Progenitor cell of endocrine pancreas (in vitro differentiated cells): ENCODE data around the gene CCND1. TPM values are rescaled to one million over a fixed set of nuclear protein-coding genes. Genes with fewer than 3 reads are reported as not detected.

Experiments
- DNase-seq: peaks from one replicate; pipeline ENCODE4 v3.0.0; 2021; ENCODE audit warnings: low spot score; ENCODE audit not compliant: unreplicated experiment
- H3K27ac Mint-ChIP-seq: 2 replicates; pipeline ENCODE4 v1.8.0; 2021; ENCODE audit warnings: mild to moderate bottlenecking, moderate library complexity, mixed read lengths
- H3K27me3 Mint-ChIP-seq: 2 replicates; pipeline ENCODE4 v1.8.0; 2021; ENCODE audit warnings: mixed read lengths
- H3K36me3 Mint-ChIP-seq: 2 replicates; pipeline ENCODE4 v1.8.0; 2022; ENCODE audit warnings: mixed read lengths; ENCODE audit not compliant: insufficient read depth
- H3K4me1 Mint-ChIP-seq: 2 replicates; pipeline ENCODE4 v1.8.0; 2021; ENCODE audit warnings: low read depth, mixed read lengths
- H3K4me3 Mint-ChIP-seq: 2 replicates; pipeline ENCODE4 v1.8.0; 2021; ENCODE audit warnings: low read depth, mild to moderate bottlenecking, moderate library complexity, mixed read lengths
- H3K9me3 Mint-ChIP-seq: 2 replicates; pipeline ENCODE4 v1.8.0; 2021; ENCODE audit warnings: low read depth, mixed read lengths
- total RNA-seq: library from RNA; stranded (reverse); gene quantifications from 2 replicates; pipeline ENCODE4 v1.2.1, GENCODE V29; 2021
- TF ChIP-seq, protein P1 (sequence below): fragments of 200-600 bp; sonication (generic); IDR thresholded peaks from one replicate; pipeline ENCODE4 v1.5.0; 2021; ENCODE audit warnings: antibody characterized with exemption, mild to moderate bottlenecking; ENCODE audit not compliant: unreplicated experiment

The CCND1 gene
- total RNA-seq, 1 donor from 2014 or later = 437 TPM

DNA sequence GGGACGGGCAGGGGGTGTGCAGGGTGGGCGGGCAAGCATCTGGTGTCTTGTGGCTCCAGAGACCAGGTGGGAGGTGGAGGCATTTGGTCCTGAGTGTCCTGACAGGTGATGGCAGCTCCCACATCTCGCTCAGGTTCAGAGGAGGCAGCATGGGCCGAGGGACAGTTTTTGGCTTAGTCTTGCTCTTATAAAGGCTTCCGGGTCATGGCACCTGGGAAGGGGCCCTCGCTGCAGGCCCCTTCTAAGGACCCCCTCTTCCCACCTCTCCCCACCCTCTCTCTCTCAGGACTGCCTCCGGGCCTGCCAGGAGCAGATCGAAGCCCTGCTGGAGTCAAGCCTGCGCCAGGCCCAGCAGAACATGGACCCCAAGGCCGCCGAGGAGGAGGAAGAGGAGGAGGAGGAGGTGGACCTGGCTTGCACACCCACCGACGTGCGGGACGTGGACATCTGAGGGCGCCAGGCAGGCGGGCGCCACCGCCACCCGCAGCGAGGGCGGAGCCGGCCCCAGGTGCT lies 9.9 kb downstream of the CCND1 start:
- H3K27ac Mint-ChIP-seq = no peak overlapping the region
- TF ChIP-seq, protein P1, sequence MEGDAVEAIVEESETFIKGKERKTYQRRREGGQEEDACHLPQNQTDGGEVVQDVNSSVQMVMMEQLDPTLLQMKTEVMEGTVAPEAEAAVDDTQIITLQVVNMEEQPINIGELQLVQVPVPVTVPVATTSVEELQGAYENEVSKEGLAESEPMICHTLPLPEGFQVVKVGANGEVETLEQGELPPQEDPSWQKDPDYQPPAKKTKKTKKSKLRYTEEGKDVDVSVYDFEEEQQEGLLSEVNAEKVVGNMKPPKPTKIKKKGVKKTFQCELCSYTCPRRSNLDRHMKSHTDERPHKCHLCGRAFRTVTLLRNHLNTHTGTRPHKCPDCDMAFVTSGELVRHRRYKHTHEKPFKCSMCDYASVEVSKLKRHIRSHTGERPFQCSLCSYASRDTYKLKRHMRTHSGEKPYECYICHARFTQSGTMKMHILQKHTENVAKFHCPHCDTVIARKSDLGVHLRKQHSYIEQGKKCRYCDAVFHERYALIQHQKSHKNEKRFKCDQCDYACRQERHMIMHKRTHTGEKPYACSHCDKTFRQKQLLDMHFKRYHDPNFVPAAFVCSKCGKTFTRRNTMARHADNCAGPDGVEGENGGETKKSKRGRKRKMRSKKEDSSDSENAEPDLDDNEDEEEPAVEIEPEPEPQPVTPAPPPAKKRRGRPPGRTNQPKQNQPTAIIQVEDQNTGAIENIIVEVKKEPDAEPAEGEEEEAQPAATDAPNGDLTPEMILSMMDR = no peak
- H3K36me3 Mint-ChIP-seq = peaks cover 21% of the 10 kb centered on the region
- no peaks in the 10 kb centered on the region for H3K9me3 Mint-ChIP-seq
- DNase-seq = no peak
- no peak overlapping the region for H3K4me3 Mint-ChIP-seq
- peaks cover 5% of the 10 kb centered on the region for H3K4me1 Mint-ChIP-seq
- no peaks in the 10 kb centered on the region for H3K27me3 Mint-ChIP-seq

DNA sequence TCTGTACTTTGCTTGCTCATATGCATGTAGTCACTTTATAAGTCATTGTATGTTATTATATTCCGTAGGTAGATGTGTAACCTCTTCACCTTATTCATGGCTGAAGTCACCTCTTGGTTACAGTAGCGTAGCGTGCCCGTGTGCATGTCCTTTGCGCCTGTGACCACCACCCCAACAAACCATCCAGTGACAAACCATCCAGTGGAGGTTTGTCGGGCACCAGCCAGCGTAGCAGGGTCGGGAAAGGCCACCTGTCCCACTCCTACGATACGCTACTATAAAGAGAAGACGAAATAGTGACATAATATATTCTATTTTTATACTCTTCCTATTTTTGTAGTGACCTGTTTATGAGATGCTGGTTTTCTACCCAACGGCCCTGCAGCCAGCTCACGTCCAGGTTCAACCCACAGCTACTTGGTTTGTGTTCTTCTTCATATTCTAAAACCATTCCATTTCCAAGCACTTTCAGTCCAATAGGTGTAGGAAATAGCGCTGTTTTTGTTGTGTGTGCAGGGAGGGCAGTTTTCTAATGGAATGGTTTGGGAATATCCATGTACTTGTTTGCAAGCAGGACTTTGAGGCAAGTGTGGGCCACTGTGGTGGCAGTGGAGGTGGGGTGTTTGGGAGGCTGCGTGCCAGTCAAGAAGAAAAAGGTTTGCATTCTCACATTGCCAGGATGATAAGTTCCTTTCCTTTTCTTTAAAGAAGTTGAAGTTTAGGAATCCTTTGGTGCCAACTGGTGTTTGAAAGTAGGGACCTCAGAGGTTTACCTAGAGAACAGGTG lies 11.1 kb downstream of the CCND1 start:
- no peak for DNase-seq
- Mint-ChIP-seq H3K27me3 (no peaks in the 10 kb centered on the region), H3K27ac (peak overlapping the region; percentile 45), H3K4me3 (no peak overlapping the region), H3K4me1 (peaks cover 5% of the 10 kb centered on the region), H3K9me3 (no peaks in the 10 kb centered on the region), H3K36me3 (peaks cover 21% of the 10 kb centered on the region)
- TF ChIP-seq, protein P1 = no peak

DNA sequence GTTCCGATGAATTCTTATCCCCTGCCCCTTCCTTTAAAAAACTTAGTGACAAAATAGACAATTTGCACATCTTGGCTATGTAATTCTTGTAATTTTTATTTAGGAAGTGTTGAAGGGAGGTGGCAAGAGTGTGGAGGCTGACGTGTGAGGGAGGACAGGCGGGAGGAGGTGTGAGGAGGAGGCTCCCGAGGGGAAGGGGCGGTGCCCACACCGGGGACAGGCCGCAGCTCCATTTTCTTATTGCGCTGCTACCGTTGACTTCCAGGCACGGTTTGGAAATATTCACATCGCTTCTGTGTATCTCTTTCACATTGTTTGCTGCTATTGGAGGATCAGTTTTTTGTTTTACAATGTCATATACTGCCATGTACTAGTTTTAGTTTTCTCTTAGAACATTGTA lies 12.0 kb downstream of the CCND1 start:
- no peak for DNase-seq
- TF ChIP-seq, protein P1 = no peak
- Mint-ChIP-seq H3K9me3 (no peaks in the 10 kb centered on the region), H3K4me1 (peaks cover 9% of the 10 kb centered on the region), H3K36me3 (peaks cover 21% of the 10 kb centered on the region), H3K27ac (peak overlapping the region; percentile 76), H3K27me3 (no peaks in the 10 kb centered on the region), H3K4me3 (no peak overlapping the region)

DNA sequence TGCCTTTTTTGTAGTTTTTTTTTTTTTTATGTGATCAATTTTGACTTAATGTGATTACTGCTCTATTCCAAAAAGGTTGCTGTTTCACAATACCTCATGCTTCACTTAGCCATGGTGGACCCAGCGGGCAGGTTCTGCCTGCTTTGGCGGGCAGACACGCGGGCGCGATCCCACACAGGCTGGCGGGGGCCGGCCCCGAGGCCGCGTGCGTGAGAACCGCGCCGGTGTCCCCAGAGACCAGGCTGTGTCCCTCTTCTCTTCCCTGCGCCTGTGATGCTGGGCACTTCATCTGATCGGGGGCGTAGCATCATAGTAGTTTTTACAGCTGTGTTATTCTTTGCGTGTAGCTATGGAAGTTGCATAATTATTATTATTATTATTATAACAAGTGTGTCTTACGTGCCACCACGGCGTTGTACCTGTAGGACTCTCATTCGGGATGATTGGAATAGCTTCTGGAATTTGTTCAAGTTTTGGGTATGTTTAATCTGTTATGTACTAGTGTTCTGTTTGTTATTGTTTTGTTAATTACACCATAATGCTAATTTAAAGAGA lies 12.5 kb downstream of the CCND1 start:
- H3K4me3 Mint-ChIP-seq = no peak overlapping the region
- H3K9me3 Mint-ChIP-seq = no peaks in the 10 kb centered on the region
- peaks cover 12% of the 10 kb centered on the region for H3K4me1 Mint-ChIP-seq
- no peak for DNase-seq
- no peaks in the 10 kb centered on the region for H3K27me3 Mint-ChIP-seq
- peaks cover 21% of the 10 kb centered on the region for H3K36me3 Mint-ChIP-seq
- peak overlapping the region; percentile 76 for H3K27ac Mint-ChIP-seq
- TF ChIP-seq, protein P1 = no peak

DNA sequence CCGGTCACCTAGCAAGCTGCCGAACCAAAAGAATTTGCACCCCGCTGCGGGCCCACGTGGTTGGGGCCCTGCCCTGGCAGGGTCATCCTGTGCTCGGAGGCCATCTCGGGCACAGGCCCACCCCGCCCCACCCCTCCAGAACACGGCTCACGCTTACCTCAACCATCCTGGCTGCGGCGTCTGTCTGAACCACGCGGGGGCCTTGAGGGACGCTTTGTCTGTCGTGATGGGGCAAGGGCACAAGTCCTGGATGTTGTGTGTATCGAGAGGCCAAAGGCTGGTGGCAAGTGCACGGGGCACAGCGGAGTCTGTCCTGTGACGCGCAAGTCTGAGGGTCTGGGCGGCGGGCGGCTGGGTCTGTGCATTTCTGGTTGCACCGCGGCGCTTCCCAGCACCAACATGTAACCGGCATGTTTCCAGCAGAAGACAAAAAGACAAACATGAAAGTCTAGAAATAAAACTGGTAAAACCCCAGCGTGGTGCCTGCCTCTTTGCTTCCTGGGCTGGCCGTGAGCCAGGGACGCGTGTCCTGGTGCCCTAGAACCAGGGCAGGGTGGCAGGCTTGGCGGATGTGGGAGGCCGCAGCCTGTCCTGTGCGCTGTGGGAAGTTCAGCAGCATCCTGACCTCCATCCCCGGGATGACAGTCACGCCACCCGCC lies 13.2 kb downstream of the CCND1 start:
- Mint-ChIP-seq H3K27ac (peak overlapping the region; percentile 80), H3K36me3 (peaks cover 21% of the 10 kb centered on the region), H3K4me1 (peaks cover 14% of the 10 kb centered on the region), H3K4me3 (no peak overlapping the region), H3K27me3 (no peaks in the 10 kb centered on the region), H3K9me3 (no peaks in the 10 kb centered on the region)
- no peak for DNase-seq
- TF ChIP-seq, protein P1 = no peak
